HCT116 (cell line): ENCODE results near the gene SEZ6.

ENCODE experiments used
- CEBPB ChIP-seq: IDR thresholded peaks from 2 replicates; pipeline ENCODE4 v1.6.1; 2012; ENCODE audit warnings: low read depth
- EGR1 ChIP-seq: IDR thresholded peaks from 2 replicates; pipeline ENCODE4 v1.6.1; 2012; ENCODE audit warnings: low read depth
- EZH2 ChIP-seq: fragments of 200-600 bp; sonication (generic); IDR thresholded peaks from 2 replicates; pipeline ENCODE4 v1.6.1; 2017; ENCODE audit warnings: antibody characterized with exemption, mixed run types
- MAX ChIP-seq: IDR thresholded peaks from 2 replicates; pipeline ENCODE4 v1.6.1; 2012
- POLR2A ChIP-seq: IDR thresholded peaks from 2 replicates; pipeline ENCODE4 v1.7.0; 2011; ENCODE audit warnings: borderline replicate concordance; ENCODE audit not compliant: insufficient read depth, insufficient read length; ENCODE audit errors: extremely low read depth
- POLR2AphosphoS5 ChIP-seq: IDR thresholded peaks from 2 replicates; pipeline ENCODE4 v1.6.1; 2011; ENCODE audit warnings: mild to moderate bottlenecking, low read depth, low read length, moderate library complexity
- RAD21 ChIP-seq: IDR thresholded peaks from 2 replicates; pipeline ENCODE4 v1.6.1; 2012; ENCODE audit warnings: low read depth, mild to moderate bottlenecking
- REST ChIP-seq: IDR thresholded peaks from 2 replicates; pipeline ENCODE4 v1.6.1; 2012; ENCODE audit warnings: low read depth
- SIN3A ChIP-seq: IDR thresholded peaks from 2 replicates; pipeline ENCODE4 v1.6.1; 2012; ENCODE audit warnings: low read depth
- SP1 ChIP-seq: IDR thresholded peaks from 2 replicates; pipeline ENCODE4 v1.6.1; 2012; ENCODE audit warnings: low read depth
- ZFX ChIP-seq: fragments of 450-650 bp; IDR thresholded peaks from 2 replicates; pipeline ENCODE4 v1.6.1; 2017
- ZNF274 ChIP-seq: fragments of 200-500 bp; sonication (Bioruptor generic); IDR thresholded peaks from 2 replicates; pipeline ENCODE4 v1.6.1; 2014; ENCODE audit warnings: mild to moderate bottlenecking, low read depth, low read length, inconsistent platforms
- TF ChIP-seq, protein P1 (sequence below), 3 experiments: fragments of 200-600 bp in 1 of 3; sonication (generic) in 1 of 3; IDR thresholded peaks in 2 of 3; conservative IDR thresholded peaks in 1 of 3; 2 replicates each; pipeline ENCODE4 v1.5.1; 2012 to 2017; ENCODE audit warnings: low read depth in 2 of 3, low read length in 2 of 3, antibody characterized with exemption in 1 of 3, borderline replicate concordance in 1 of 3, control low read depth in 1 of 3, mild to moderate bottlenecking in 1 of 3, mixed read lengths in 1 of 3, mixed run types in 1 of 3, moderate library complexity in 1 of 3; ENCODE audit not compliant: insufficient read depth in 1 of 3

GRCh38 chr17:28928061-28928460 is 77.8 kb downstream of the SEZ6 start:
- TF ChIP-seq REST, result no peak
- no peak for TF ChIP-seq POLR2AphosphoS5
- no peak for TF ChIP-seq EGR1
- TF ChIP-seq, protein P1, sequence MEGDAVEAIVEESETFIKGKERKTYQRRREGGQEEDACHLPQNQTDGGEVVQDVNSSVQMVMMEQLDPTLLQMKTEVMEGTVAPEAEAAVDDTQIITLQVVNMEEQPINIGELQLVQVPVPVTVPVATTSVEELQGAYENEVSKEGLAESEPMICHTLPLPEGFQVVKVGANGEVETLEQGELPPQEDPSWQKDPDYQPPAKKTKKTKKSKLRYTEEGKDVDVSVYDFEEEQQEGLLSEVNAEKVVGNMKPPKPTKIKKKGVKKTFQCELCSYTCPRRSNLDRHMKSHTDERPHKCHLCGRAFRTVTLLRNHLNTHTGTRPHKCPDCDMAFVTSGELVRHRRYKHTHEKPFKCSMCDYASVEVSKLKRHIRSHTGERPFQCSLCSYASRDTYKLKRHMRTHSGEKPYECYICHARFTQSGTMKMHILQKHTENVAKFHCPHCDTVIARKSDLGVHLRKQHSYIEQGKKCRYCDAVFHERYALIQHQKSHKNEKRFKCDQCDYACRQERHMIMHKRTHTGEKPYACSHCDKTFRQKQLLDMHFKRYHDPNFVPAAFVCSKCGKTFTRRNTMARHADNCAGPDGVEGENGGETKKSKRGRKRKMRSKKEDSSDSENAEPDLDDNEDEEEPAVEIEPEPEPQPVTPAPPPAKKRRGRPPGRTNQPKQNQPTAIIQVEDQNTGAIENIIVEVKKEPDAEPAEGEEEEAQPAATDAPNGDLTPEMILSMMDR (IDR thresholded peaks at IDR 0.05 in 2 of 3, conservative IDR thresholded peaks at IDR 0.05 in 1 of 3; ENCODE audit: borderline replicate concordance in 1 of 3, insufficient read depth in 1 of 3, low read depth in 2 of 3, low read length in 2 of 3), result no peak
- TF ChIP-seq CEBPB, result no peak
- no peak for TF ChIP-seq SP1
- TF ChIP-seq ZFX, result no peak
- TF ChIP-seq POLR2A, result no peak
- no peak for TF ChIP-seq MAX
- TF ChIP-seq RAD21, result no peak
- no peak for TF ChIP-seq SIN3A
- no peak for TF ChIP-seq ZNF274
- no peak for TF ChIP-seq EZH2
